Spleen (tissue), 11 donors: ENCODE measurements around the gene KCNG1. TPM values are rescaled to one million over a fixed set of nuclear protein-coding genes. Genes with fewer than 3 reads are reported as not detected.

ENCODE experiments used
- DNase-seq: peaks from one replicate; pipeline ENCODE4 v3.0.0-alpha.2; 2020
- H3K27ac ChIP-seq, 8 donors: fragments of 200-600 bp; sonication (generic) in 7 of 8; 1 replicate in 4 of 8; 2 replicates in 4 of 8; pipeline versions ENCODE4 v1.5.0 to v1.8.0; 2016 to 2021; ENCODE audit warnings: inconsistent platforms in 4 of 8, mild to moderate bottlenecking in 4 of 8, moderate library complexity in 1 of 8
- H3K27me3 ChIP-seq, 7 donors: fragments of 200-600 bp; sonication (generic) in 6 of 7; replicated peaks in 1 of 7; 1 replicate in 4 of 7; 2 replicates in 3 of 7; pipeline versions ENCODE4 v1.5.0 to v1.8.0; 2016 to 2021; ENCODE audit warnings: inconsistent platforms in 3 of 7, mild to moderate bottlenecking in 1 of 7
- H3K36me3 ChIP-seq, 6 donors: fragments of 200-600 bp; sonication (generic) in 5 of 6; 1 replicate in 4 of 6; 2 replicates in 2 of 6; pipeline versions ENCODE4 v1.5.0 to v1.8.0; 2016 to 2021; ENCODE audit warnings: inconsistent platforms in 2 of 6
- H3K4me1 ChIP-seq, 6 donors: fragments of 200-600 bp; sonication (generic) in 5 of 6; 1 replicate in 3 of 6; 2 replicates in 3 of 6; pipeline versions ENCODE4 v1.5.0 to v1.8.0; 2016 to 2021; ENCODE audit warnings: inconsistent platforms in 3 of 6
- H3K4me3 ChIP-seq, 8 donors: fragments of 200-600 bp; sonication (generic) in 7 of 8; 1 replicate in 4 of 8; 2 replicates in 4 of 8; pipeline versions ENCODE4 v1.5.0 to v1.8.0; 2016 to 2021; ENCODE audit warnings: inconsistent platforms in 4 of 8, mild to moderate bottlenecking in 4 of 8, moderate library complexity in 2 of 8
- H3K9me3 ChIP-seq, 8 donors: fragments of 200-600 bp; sonication (generic) in 7 of 8; 1 replicate in 4 of 8; 2 replicates in 4 of 8; pipeline versions ENCODE4 v1.5.0 to v1.8.0; 2016 to 2021; ENCODE audit warnings: inconsistent platforms in 4 of 8
- CTCF ChIP-seq, 11 experiments: fragments of 200-600 bp in 7 of 11; fragments of 450-650 bp in 4 of 11; sonication (generic) in 4 of 11; IDR thresholded peaks in 8 of 11; conservative IDR thresholded peaks in 3 of 11; 1 replicate in 7 of 11; 2 replicates in 4 of 11; pipeline versions ENCODE4 v1.4.0 to v1.8.0; 2016 to 2021; ENCODE audit warnings: antibody characterized with exemption in 11 of 11, inconsistent platforms in 4 of 11, mild to moderate bottlenecking in 1 of 11
- POLR2A ChIP-seq, 3 donors: fragments of 450-650 bp; IDR thresholded peaks; one replicate each; pipeline ENCODE4 v1.5.1; 2017; ENCODE audit warnings: antibody characterized with exemption in 3 of 3, mild to moderate bottlenecking in 1 of 3
- POLR2AphosphoS5 ChIP-seq, 3 donors: sonication (generic); formaldehyde crosslinking; IDR thresholded peaks; one replicate each; pipeline ENCODE4 v1.5.1; 2017; ENCODE audit warnings: antibody characterized with exemption in 3 of 3
- WGBS, 5 donors: extraction: QIAGEN DNeasy Blood & Tissue Kit in 3 of 5; methylation state at CpG; one replicate each; pipeline versions ENCODE4 v1.1.5 to v1.1.7; 2013 to 2018; 5-methylcytosine and 5-hydroxymethylcytosine counted together
- intact Hi-C: fragments of 100-400 bp; cut with DNase I; formaldehyde crosslinking; loops from one replicate; pipeline ENCODE4 v1.15.0; 2023; ENCODE audit warnings: low total_unique reads
- polyA plus RNA-seq, 3 donors: library from polyadenylated mRNA; stranded (reverse); fragments of 200-250 nt; gene quantifications; one replicate each; pipeline ENCODE4 v1.2.1, GENCODE V29; 2013
- total RNA-seq, 7 donors: library from RNA; depleted of rRNA in 3 of 7; stranded (reverse); fragments of >200 nt in 3 of 7; fragmentation: NEBNext Ultra II Directional in 4 of 7; extraction: Animal tissue kit (Norgen Biotek cat#: 25700) in 4 of 7; gene quantifications; one replicate each; pipeline versions ENCODE4 v1.1.0 to v1.2.1, GENCODE V29; 2016 to 2021
- donor health status: healthy with polysubstance abuse.
- donor health status: DM: no; HTN: no; CAD: no; lungs with moderate emphysema.
- donor health status: DM: no; HTN: no; CAD: no.
- donor health status: Bipolar disorder and iron deficiency.
- donor health status: healthy.
- donor health status: DM: no; HTN: no; CAD: no.
- donor health status: DM: yes; HTN: yes; CAD: no.

KCNG1 gene
- total and polyA plus RNA-seq, 10 donors, result 0.35 to 5.0 (median 3.2) TPM

DNA sequence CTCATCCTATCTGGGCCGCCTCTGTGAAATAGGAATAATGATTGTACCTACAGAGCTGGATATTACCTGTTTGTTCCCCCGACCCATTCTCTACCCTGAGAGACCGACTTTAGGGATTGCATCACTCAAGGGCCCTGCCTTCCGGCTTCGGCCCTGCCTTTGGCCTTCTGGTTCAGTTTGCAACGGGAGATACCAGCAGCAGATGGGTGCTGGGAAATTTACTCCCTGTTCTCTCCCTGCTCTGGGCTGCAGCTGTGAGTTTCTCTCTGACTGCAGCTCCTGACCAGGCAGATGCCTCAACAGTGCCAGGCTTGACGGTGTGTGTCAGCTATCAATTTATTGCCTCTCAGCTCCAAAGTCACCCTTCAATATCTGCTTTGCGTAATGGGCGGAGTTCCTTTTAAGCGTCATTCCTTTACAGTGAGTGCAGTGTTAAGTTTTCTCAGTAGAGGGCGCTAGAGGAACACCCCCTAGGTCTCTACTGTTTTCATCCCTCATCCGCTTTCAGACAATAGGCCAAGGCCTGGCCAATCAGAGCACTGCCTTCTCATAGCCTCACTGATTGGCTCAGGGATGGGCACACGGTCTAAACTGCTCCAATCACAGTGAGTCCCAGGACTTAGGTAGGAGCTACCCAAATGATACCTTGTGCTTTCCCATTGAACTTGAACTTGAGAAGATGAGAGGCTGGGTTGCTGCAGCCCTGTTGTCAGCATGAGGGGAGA is 30.0 kb downstream of the KCNG1 start:
- WGBS, 5 donors, result 42 to 49% (median 44%) methylated on average over 12 to 13 of the region's 13 CpGs
- Histone ChIP-seq H3K36me3 (no peaks in the 10 kb centered on the region), H3K27me3 (peaks cover 0 to 17% (median 0%) of the 10 kb centered on the region in 7 donors), H3K9me3 (peaks cover 0 to 5% (median 0%) of the 10 kb centered on the region in 8 donors), H3K4me1 (peaks cover 0 to 20% (median 0%) of the 10 kb centered on the region in 6 donors), H3K4me3 (no peak overlapping the region), H3K27ac (no peak overlapping the region)
- no peak for DNase-seq
- TF ChIP-seq POLR2AphosphoS5 (IDR thresholded peaks at IDR 0.05), result no peak
- peak in 8 of 11 experiments; percentile 8 to 56 (median 30) for TF ChIP-seq CTCF (IDR thresholded peaks at IDR 0.05 in 8 of 11, conservative IDR thresholded peaks at IDR 0.05 in 3 of 11)
- intact Hi-C loops, result loop anchor here (10.0 kb wide), 1 partner anchor 602 kb away; no protein-coding TSS in a partner anchor

- Histone ChIP-seq H3K36me3 (no peaks in the 10 kb centered on the region), H3K27ac (no peak overlapping the region), H3K4me3 (no peak overlapping the region), H3K27me3 (peaks cover 0 to 19% (median 0%) of the 10 kb centered on the region in 7 donors), H3K4me1 (peaks cover 0 to 26% (median 0%) of the 10 kb centered on the region in 6 donors), H3K9me3 (peaks cover 0 to 5% (median 0%) of the 10 kb centered on the region in 8 donors)
- DNase-seq, result no peak
- intact Hi-C loops, result loop anchor here (10.0 kb wide), 1 partner anchor 602 kb away; no protein-coding TSS in a partner anchor
- WGBS, 5 donors, result 43 to 63% (median 58%) methylated on average over 3 to 4 of the region's 4 CpGs
- TF ChIP-seq POLR2AphosphoS5 (IDR thresholded peaks at IDR 0.05) (no peak), POLR2A (IDR thresholded peaks at IDR 0.05) (no peak), CTCF (IDR thresholded peaks at IDR 0.05 in 8 of 11, conservative IDR thresholded peaks at IDR 0.05 in 3 of 11) (no peak)
Measured at GRCh38 chr20:50992336-50992732, 30.6 kb downstream of the KCNG1 start.

DNA sequence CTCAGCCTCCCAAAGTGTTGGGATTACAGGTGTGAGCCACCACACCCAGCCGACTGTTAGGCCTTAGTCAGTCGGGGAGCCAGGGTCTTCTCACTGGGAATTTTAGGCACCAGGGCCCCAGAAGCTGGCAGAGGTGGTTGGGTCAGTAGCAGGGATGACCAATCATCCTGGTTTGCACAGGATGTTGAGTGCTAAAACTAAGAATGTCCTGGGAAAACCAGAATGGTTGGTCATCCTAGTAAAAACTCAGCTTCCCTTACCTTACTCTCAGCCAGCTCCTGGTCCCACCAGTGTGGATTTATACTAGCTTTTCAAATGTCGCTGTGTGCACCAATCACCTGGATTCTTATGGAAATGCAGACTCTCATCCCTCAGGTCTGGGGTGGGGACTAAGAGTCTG is 31.8 kb downstream of the KCNG1 start:
- Histone ChIP-seq H3K4me1 (peaks cover 0 to 26% (median 0%) of the 10 kb centered on the region in 6 donors), H3K36me3 (no peaks in the 10 kb centered on the region), H3K27me3 (peaks cover 0 to 25% (median 0%) of the 10 kb centered on the region in 7 donors), H3K4me3 (no peak overlapping the region), H3K9me3 (peaks cover 0 to 5% (median 0%) of the 10 kb centered on the region in 8 donors), H3K27ac (no peak overlapping the region)
- intact Hi-C loops, result loop anchor here (10.0 kb wide), 1 partner anchor 604 kb away; no protein-coding TSS in a partner anchor
- no peak for DNase-seq
- TF ChIP-seq POLR2AphosphoS5 (IDR thresholded peaks at IDR 0.05) (no peak), POLR2A (IDR thresholded peaks at IDR 0.05) (no peak), CTCF (IDR thresholded peaks at IDR 0.05 in 8 of 11, conservative IDR thresholded peaks at IDR 0.05 in 3 of 11) (no peak)
- 59 to 93% (median 88%) methylated on average over 3 of the region's 3 CpGs for WGBS, 5 donors
